K562 (cell line): ENCODE measurements around the gene SC5D. TPM values are rescaled to one million over a fixed set of nuclear protein-coding genes. Genes with fewer than 3 reads are reported as not detected.

Source experiments
- ATAC-seq: fragments of 200-7000 bp; cut with Tn5 transposase; 3 replicates; pipeline ENCODE4 v1.9.1; 2020; ENCODE audit warnings: moderate library complexity
- BruUV-seq: library from RNA; stranded (reverse); fragments of 400-500 nt; replicated peaks from 2 replicates; lab custom pipeline; 2021; lab: Mats Ljungman, UMichigan
- CTCF ChIA-PET: fragments of 300-600 bp; formaldehyde crosslinking; extraction: SDS; loops from one replicate; lab custom pipeline; 2021; ENCODE audit warnings: low intra/inter-chr PET ratio; lab: Yijun Ruan, JAX
- POLR2A ChIA-PET: fragments of 300-600, 350-650 bp; sonication (Branson Sonifier 250); formaldehyde crosslinking; extraction: SDS; loops from one replicate; lab custom pipeline; 2021; ENCODE audit warnings: antibody characterized with exemption, inconsistent platforms; lab: Yijun Ruan, JAX
- DNase-seq, 4 experiments: peaks; one replicate each; pipeline versions ENCODE4 v3.0.0 to v3.0.0-alpha.2; 2011 to 2018; ENCODE audit warnings: low spot score in 3 of 4, mixed read lengths in 3 of 4; ENCODE audit errors: extremely low read depth in 1 of 4
- FAIRE-seq: peaks from 2 replicates; lab custom pipeline; 2011; peaks lifted over from hg19 to GRCh38; lab: Jason Lieb, UNC
- H2AFZ ChIP-seq: 2 replicates; pipeline ENCODE4 v1.6.0; 2011; ENCODE audit warnings: low read depth, low read length, control low read depth, inconsistent platforms
- H3K27ac ChIP-seq: fragments of 200-600 bp; 3 replicates; pipeline ENCODE4 v1.8.0; 2011; ENCODE audit warnings: low read depth, mild to moderate bottlenecking, control low read depth, inconsistent platforms, low read length, moderate library complexity, mixed read lengths; ENCODE audit errors: extremely low read depth
- H3K27me3 ChIP-seq, 2 experiments: fragments of 300-600 bp in 1 of 2; 2 replicates in 1 of 2; 3 replicates in 1 of 2; pipeline versions ENCODE4 v1.6.0 to v1.8.0; 2011; ENCODE audit warnings: inconsistent platforms in 2 of 2, low read length in 2 of 2, mild to moderate bottlenecking in 1 of 2, mixed read lengths in 1 of 2, moderate library complexity in 1 of 2; ENCODE audit not compliant: control insufficient read depth in 2 of 2, insufficient read depth in 2 of 2
- H3K36me3 ChIP-seq: fragments of 300-600 bp; 3 replicates; pipeline ENCODE4 v1.8.0; 2011; ENCODE audit warnings: mild to moderate bottlenecking, low read length, inconsistent platforms; ENCODE audit not compliant: control insufficient read depth, insufficient read depth
- H3K4me1 ChIP-seq, 2 experiments: fragments of 200-600 bp in 1 of 2; replicated peaks in 1 of 2; 2 replicates in 1 of 2; 3 replicates in 1 of 2; pipeline versions ENCODE4 v1.5.1 to v1.8.0; 2011; ENCODE audit warnings: inconsistent platforms in 2 of 2, low read length in 2 of 2, mild to moderate bottlenecking in 1 of 2, mixed read lengths in 1 of 2, moderate library complexity in 1 of 2; ENCODE audit not compliant: control insufficient read depth in 2 of 2, insufficient read depth in 2 of 2
- H3K4me2 ChIP-seq: 2 replicates; pipeline ENCODE4 v1.6.1; 2011; ENCODE audit warnings: low read length, control low read depth, inconsistent platforms, mixed read lengths; ENCODE audit not compliant: insufficient read depth
- H3K4me3 ChIP-seq: fragments of 200-600 bp; sonication (generic), shearing (Covaris generic); 2 replicates; pipeline ENCODE4 v1.5.1; 2016; ENCODE audit warnings: control low read depth, inconsistent platforms
- H3K79me2 ChIP-seq: fragments of 200-600 bp; 3 replicates; pipeline ENCODE4 v1.8.0; 2011; ENCODE audit warnings: low read length, inconsistent platforms; ENCODE audit not compliant: control insufficient read depth, insufficient read depth
- H3K9ac ChIP-seq, 2 experiments: 2 replicates each; pipeline versions ENCODE4 v1.6.0 to v1.6.1; 2011; ENCODE audit warnings: low read depth in 2 of 2, low read length in 2 of 2, control low read depth in 1 of 2, inconsistent platforms in 1 of 2, mild to moderate bottlenecking in 1 of 2, mixed read lengths in 1 of 2; ENCODE audit not compliant: insufficient read depth in 1 of 2
- H3K9me1 ChIP-seq: one replicate; pipeline ENCODE4 v1.6.0; 2011; ENCODE audit warnings: inconsistent platforms, mild to moderate bottlenecking, low read length, moderate library complexity; ENCODE audit not compliant: control insufficient read depth, insufficient read depth
- H3K9me3 ChIP-seq: replicated peaks from 2 replicates; pipeline ENCODE4 v1.5.1; 2011; ENCODE audit warnings: low read depth, low read length, inconsistent platforms; ENCODE audit not compliant: control insufficient read depth, insufficient read depth
- H4K20me1 ChIP-seq: replicated peaks from 2 replicates; pipeline ENCODE4 v1.6.1; 2011; ENCODE audit warnings: low read length, inconsistent platforms, mixed read lengths; ENCODE audit not compliant: control insufficient read depth, insufficient read depth
- FUS ChIP-seq: fragments of 200-400 bp; formaldehyde crosslinking; optimal IDR thresholded peaks from 2 replicates; pipeline ENCODE3; 2017; ENCODE audit warnings: low read depth, low read length
- HDAC1 ChIP-seq, 2 experiments: fragments of 450-650 bp; IDR thresholded peaks; 2 replicates each; pipeline ENCODE4 v1.6.1; 2016 to 2017; ENCODE audit warnings: inconsistent platforms in 1 of 2, mild to moderate bottlenecking in 1 of 2, moderate library complexity in 1 of 2
- HEY1 ChIP-seq: fragments of 250-450 bp; sonication (Bioruptor Pico); IDR thresholded peaks from 2 replicates; pipeline ENCODE4 v1.5.0; 2020; ENCODE audit warnings: mild to moderate bottlenecking, moderate library complexity, borderline replicate concordance
- KAT8 ChIP-seq: fragments of 450-650 bp; IDR thresholded peaks from 2 replicates; pipeline ENCODE4 v1.6.1; 2016; ENCODE audit warnings: low read depth, mild to moderate bottlenecking
- NONO ChIP-seq, 2 experiments: fragments of 200-400 bp in 1 of 2; fragments of 450-650 bp in 1 of 2; formaldehyde crosslinking in 1 of 2; IDR thresholded peaks; 2 replicates each; pipeline ENCODE4 v1.6.1; 2017; ENCODE audit warnings: low read depth in 2 of 2, mild to moderate bottlenecking in 2 of 2, moderate library complexity in 2 of 2, low read length in 1 of 2
- PTBP1 ChIP-seq: fragments of 200-400 bp; formaldehyde crosslinking; IDR thresholded peaks from 2 replicates; pipeline ENCODE4 v1.6.1; 2017; ENCODE audit warnings: low read depth, low read length
- SMAD2 ChIP-seq: fragments of 150-350 bp; IDR thresholded peaks from 2 replicates; pipeline ENCODE4 v1.6.1; 2014; ENCODE audit warnings: low read depth, mild to moderate bottlenecking, low read length
- ZNF23 ChIP-seq: fragments of 250-450 bp; sonication (Bioruptor Pico); IDR thresholded peaks from 2 replicates; pipeline ENCODE4 v1.4.0; 2020; ENCODE audit warnings: mild to moderate bottlenecking
- ZNF280A ChIP-seq: fragments of 450-650 bp; IDR thresholded peaks from 2 replicates; pipeline ENCODE4 v1.6.1; 2018; ENCODE audit warnings: mild to moderate bottlenecking, low read depth; ENCODE audit not compliant: partially characterized antibody
- ZNF407 ChIP-seq: fragments of 450-650 bp; IDR thresholded peaks from 2 replicates; pipeline ENCODE4 v1.6.1; 2016; ENCODE audit warnings: low read depth
- ZNF75A ChIP-seq: fragments of 450-650 bp; formaldehyde crosslinking; IDR thresholded peaks from 2 replicates; pipeline ENCODE4 v1.4.0; 2020; ENCODE audit warnings: mild to moderate bottlenecking
- ZSCAN29 ChIP-seq: fragments of 450-650 bp; IDR thresholded peaks from 2 replicates; pipeline ENCODE4 v1.6.1; 2017
- WGBS: fragments of 100-300 bp; shearing (Covaris generic); methylation state at CpG from one replicate; pipeline ENCODE4 v1.1.6; 2016; ENCODE audit warnings: low coverage, mixed read lengths; ENCODE audit not compliant: insufficient coverage; ENCODE audit errors: missing lambda C conversion rate; 5-methylcytosine and 5-hydroxymethylcytosine counted together
- in situ Hi-C: fragments of 300-500 bp; cut with MboI; formaldehyde crosslinking; loops from 4 replicates; pipeline ENCODE4 v1.15.0; 2018; ENCODE audit warnings: inconsistent platforms, mixed read lengths
- intact Hi-C: fragments of 100-400 bp; cut with micrococcal nuclease; formaldehyde crosslinking; loops from 2 replicates; pipeline ENCODE4 v1.14.2; 2022
- polyA plus RNA-seq, 8 experiments: library from polyadenylated mRNA; depleted of rRNA in 4 of 8; stranded (reverse) in 5 of 8; unstranded in 3 of 8; fragments of >200 nt; fragmentation: Nextera tagmentation in 2 of 8; fragmentation: Illumina TruSeq in 1 of 8; extraction: Ambion mirVana in 2 of 8; extraction: Trizol in 1 of 8; gene quantifications; 2 replicates each; pipeline versions ENCODE4 v1.2.1 to v1.2.3, GENCODE V29; 2011 to 2014; ENCODE audit warnings: inconsistent platforms in 1 of 8, missing spikeins in 1 of 8
- total RNA-seq, 7 experiments: library from RNA; depleted of rRNA in 6 of 7; stranded (reverse); fragments of >200 nt in 6 of 7; fragmentation: Illumina TruSeq in 2 of 7; extraction: Trizol in 2 of 7; gene quantifications; 2 replicates each; pipeline versions ENCODE4 v1.2.1 to v1.2.3, GENCODE V29; 2011 to 2021; ENCODE audit warnings: low replicate concordance in 1 of 7

SC5D gene
- total and polyA plus RNA-seq, 9 of the 15 experiments (the other 6 are each of a cell fraction or from before 2014, with no cell fraction given): 7.6 to 84.0 (median 17.4) TPM

GRCh38 chr11:121310908-121311307 is 18.3 kb downstream of the SC5D start:
- intact Hi-C loops: no loop called here
- Histone ChIP-seq H4K20me1 (no peaks in the 10 kb centered on the region), H3K79me2 (no peaks in the 10 kb centered on the region), H3K4me3 (no peak overlapping the region), H3K27ac (no peak overlapping the region), H3K9me1 (no peaks in the 10 kb centered on the region), H2AFZ (no peak overlapping the region), H3K4me2 (no peak overlapping the region), H3K9ac (no peak overlapping the region), H3K9me3 (no peaks in the 10 kb centered on the region), H3K4me1 (no peaks in the 10 kb centered on the region), H3K27me3 (no peaks in the 10 kb centered on the region; a peak in 1 of 5 replicates), H3K36me3 (peaks cover 20% of the 10 kb centered on the region; the same call in 2 of the 3 replicates)
- ChIA-PET CTCF (no interaction called here), POLR2A (no interaction called here)
- BruUV-seq: no TSS peak
- ATAC-seq (no peak), DNase-seq (no peak), FAIRE-seq (no peak)
- in situ Hi-C loops: no loop called here
- WGBS: 14% methylated on average over 1 of the region's 1 CpG
- TF ChIP-seq KAT8: no peak
- TF ChIP-seq ZNF280A: no peak
- no peak for TF ChIP-seq ZSCAN29
- no peak for TF ChIP-seq NONO (IDR thresholded peaks at IDR 0.05; ENCODE audit: low read depth in 2 of 2, low read length in 1 of 2)
- no peak for TF ChIP-seq HEY1 (CRISPR knock-in tag)
- TF ChIP-seq ZNF75A (CRISPR knock-in tag): no peak
- TF ChIP-seq SMAD2: no peak
- no peak for TF ChIP-seq PTBP1
- TF ChIP-seq ZNF407: no peak
- TF ChIP-seq ZNF23 (CRISPR knock-in tag): no peak
- no peak for TF ChIP-seq FUS
- TF ChIP-seq HDAC1 (IDR thresholded peaks at IDR 0.05): no peak
